HEK293 (cell line): ENCODE data around the gene FUT8.

ENCODE experiments used
- CTCF ChIP-seq: fragments of 450-650 bp; formaldehyde crosslinking; IDR thresholded peaks from 2 replicates; pipeline ENCODE4 v1.5.1; 2016; ENCODE audit warnings: missing biosample characterization, missing genetic modification characterization
- MEIS1 ChIP-seq: sonication (generic); formaldehyde crosslinking; IDR thresholded peaks from 2 replicates; pipeline ENCODE4 v1.8.1; 2022; ENCODE audit warnings: missing genetic modification reagents, mild to moderate bottlenecking, borderline replicate concordance
- YY1 ChIP-seq: fragments of 450-650 bp; formaldehyde crosslinking; IDR thresholded peaks from 2 replicates; pipeline ENCODE4 v1.5.1; 2018; ENCODE audit warnings: missing biosample characterization, missing genetic modification characterization
- ZNF140 ChIP-seq: fragments of 450-650 bp; formaldehyde crosslinking; IDR thresholded peaks from 2 replicates; pipeline ENCODE4 v1.5.1; 2016; ENCODE audit warnings: missing biosample characterization, missing genetic modification characterization

DNA sequence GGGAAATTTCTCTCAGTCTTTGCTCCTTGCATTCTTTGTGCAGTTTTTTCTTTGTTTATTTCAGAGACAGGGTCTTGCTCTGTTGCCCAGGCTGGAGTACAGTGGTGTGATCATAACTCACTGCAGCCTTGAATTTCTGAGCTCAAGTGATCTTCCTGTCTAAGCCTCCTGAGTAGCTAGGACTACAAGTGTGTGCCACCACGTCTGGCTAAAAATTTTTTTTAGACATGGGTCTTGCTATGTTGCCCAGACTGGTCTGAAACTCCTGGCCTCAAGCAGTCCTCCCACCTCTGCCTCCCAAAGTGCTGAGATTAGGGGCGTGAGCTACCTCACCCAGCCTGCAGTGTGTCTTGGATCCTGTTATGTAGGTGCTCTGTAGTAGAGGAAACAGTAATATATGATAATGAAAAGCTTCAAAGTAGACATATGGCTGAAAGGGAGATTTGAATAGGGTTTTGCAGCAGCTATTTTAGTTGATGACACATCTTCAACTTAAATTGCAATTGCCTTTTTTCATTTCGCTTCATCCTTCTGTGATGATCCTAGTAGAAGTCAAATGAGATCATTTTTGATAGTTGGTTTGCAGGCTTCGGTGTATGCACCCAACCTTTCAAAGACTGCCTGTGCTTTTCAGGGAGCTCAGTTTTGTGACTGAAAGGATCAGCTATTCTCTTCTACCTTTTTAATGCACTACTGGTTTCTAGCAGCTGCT is 75.4 kb downstream of the FUT8 start:
- no peak for TF ChIP-seq CTCF (tag by site-specific recombination)
- TF ChIP-seq MEIS1 (CRISPR knock-in tag), result no peak
- TF ChIP-seq ZNF140 (tag by site-specific recombination), result no peak
- no peak for TF ChIP-seq YY1 (tag by site-specific recombination)
